NCI-H2081 (cell line): Measurements from ENCODE around the gene SLCO6A1.

Experiments
- DNase-seq, 2 experiments: peaks; one replicate each; lab custom pipeline; 2025; lab: John Stamatoyannopoulos, UW

The SLCO6A1 gene

DNA sequence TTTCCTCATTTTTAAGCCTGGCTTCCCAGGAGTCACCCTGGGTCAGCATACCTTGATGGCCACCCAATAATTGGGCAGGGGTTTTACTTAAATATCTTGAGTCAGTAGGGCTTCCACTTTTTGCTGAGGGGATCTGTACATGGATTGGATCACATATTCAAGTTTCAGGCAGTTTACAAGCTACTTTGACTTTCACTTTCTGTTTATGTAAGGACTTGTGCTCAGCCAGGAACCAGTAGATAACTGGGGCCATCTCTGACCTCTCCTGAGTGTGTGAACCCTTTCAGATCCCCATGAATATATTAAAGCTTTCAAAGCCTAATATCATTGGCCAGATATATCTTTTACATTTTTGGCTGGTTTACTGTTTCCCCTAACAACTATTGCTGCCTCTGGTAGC is 45.1 kb downstream of the SLCO6A1 start:
- no peak for DNase-seq

DNA sequence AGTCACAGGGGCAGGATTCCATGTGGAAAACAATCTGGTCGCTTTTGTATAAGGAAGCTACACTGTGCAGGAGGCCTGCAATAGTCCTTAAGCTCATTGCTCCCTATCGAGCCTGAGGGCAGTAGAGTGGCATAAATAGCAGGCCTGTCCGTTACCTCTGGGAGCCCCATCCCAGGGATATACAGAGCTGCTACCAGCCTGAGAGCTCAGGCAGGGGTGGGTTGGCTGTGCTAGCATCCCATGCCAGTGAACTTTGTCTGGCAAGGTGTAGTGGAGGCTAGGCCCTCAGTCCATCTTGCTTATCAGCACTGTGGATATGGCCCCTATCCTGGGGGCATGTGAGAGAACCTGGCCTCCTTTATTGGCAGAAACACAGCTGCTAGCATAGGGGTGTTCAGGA is 47.7 kb downstream of the SLCO6A1 start:
- no peak for DNase-seq

DNA sequence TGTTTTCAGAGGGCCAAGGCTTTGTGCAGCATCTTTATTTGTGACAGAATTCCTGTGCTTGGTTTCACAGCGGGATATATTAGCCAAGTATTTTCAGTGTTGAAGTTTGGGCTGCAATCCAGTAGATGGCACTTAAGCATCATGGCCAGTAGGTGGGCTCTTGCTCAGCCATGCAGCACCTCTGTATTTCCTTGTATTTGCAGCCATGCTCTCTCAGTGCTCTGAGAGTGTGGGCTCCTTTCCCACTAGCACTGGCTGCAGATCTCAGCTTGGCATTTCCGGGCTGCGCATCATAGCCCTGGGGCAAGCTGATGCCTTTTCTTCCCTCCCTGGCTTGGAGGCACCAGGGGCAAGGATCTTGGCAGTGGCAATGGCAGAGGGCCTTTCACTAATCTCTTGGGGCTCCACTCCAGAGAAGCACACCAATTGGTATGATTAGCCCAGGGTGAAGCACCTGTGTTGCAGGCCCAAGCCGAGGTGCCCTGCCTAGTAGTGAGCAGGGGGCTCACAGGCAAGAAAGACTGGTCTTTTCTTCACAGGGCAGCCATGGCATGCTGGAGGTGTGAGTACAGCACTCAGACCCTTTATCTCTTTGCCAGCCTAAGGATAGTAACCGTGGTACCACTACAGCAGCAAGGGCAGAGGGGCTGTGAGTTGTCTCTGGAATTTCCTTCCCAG is 48.3 kb downstream of the SLCO6A1 start:
- no peak for DNase-seq

DNA sequence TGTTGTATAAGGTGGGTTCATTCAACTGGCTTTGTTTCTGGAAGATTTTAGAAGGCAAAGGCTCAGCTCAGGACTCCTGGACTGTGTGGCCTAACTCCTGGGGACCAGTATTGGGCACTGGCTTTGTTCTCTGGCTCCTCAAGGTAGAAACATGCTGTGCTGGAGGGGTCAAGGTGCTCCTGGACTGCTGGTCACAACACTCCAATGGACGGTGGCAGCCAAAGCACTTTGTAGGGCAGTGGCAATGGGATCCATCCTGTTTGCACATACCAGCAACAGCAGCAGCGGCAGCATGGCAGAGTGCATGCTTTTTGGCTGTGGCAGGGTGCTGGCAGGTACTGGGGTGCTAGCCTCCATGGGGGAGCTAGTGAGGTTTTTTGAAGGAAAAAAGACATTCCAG is 65.3 kb downstream of the SLCO6A1 start:
- no peak for DNase-seq

DNA sequence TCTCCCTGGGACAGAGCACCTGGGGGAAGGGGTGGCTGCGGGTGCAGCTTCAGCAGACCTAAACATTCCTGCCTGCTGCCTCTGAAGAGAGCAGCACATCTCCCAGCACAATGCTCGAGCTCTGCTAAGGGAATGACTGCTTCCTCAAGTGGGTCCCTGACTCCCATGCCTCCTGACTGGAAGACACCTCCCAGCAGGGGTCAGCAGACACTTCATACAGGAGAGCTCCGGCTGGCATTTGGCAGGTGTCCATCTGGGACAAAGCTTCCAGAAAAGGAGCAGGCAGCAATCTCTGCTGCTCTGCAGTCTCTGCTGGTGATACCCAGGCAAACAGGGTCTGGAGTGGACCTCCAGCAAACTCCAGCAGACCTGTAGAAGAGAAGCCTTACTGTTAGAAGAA is 77.2 kb downstream of the SLCO6A1 start:
- DNase-seq = no peak

DNA sequence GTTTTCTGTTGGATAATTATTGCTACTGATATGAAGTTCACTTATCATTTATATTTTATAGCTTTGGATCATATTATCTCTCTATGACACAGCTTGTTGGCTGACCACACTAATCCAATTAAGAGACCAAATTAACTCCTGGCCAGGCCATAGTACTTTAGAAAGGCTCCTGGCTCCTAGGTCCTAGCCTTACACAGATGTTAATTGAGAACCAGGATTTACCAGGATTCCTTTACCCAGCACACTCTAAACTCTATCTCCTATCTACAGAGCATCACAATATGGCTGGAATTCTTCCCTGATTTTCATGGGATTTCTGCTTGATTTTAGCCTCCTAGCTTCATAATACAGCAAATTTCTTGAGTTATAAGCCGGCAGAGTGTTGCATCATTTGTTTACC is 80.3 kb downstream of the SLCO6A1 start:
- no peak for DNase-seq

DNA sequence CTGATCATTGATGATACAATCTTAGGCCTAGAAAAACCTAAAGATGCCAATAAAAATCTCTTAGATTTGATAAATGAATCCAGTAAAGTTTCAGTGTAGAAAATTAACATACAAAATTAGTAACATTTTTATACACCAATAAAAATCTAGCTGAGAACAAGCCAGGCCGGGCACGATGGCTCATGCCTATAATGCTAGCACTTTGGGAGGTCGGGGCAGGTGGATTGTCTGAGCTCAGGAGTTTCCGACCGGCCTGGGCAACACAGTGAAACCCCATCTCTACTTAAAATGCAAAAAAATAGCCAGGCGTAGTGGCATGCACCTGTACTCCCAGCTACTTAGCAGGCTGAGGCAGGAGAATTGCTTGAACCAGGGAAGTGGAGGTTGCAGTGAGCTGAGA is 84.4 kb downstream of the SLCO6A1 start:
- DNase-seq = no peak

DNA sequence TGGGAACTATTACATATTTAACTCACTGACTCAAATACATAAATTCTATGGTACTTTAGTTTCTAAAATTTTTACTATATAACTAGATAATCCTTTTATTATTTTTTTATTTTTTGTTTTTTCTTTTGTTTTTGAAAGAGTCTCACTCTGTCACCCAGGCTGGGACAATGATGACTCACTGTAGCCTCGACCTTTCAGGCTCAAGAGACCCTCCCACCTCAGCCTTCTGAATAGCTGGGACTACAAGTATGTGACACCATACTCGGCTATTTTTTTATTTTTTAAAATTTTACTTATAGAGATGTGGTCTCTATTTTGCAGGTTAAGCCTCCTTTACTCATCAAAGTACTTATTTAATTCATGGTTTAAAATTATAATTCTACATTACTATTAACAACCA is 110.6 kb downstream of the SLCO6A1 start:
- DNase-seq = no peak

DNA sequence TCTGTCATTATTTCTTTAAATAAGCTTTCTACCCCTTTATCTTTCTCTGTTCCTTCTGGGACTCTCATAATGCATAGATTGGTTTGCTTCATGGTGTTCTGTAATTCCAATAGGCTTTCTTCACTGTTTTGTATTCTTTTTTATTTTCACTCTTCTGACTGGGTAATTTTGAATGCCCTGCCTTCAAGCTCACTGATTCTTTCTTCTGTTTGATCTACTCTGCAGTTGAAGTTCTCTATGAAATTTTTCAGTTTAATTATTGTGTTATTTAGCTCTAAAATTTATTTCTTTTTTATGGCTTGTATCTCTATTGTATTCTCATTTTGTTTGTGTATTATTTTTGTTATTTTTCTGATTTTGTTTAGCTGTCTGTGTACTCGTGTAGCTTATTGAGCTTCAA is 113.4 kb downstream of the SLCO6A1 start:
- DNase-seq = no peak

DNA sequence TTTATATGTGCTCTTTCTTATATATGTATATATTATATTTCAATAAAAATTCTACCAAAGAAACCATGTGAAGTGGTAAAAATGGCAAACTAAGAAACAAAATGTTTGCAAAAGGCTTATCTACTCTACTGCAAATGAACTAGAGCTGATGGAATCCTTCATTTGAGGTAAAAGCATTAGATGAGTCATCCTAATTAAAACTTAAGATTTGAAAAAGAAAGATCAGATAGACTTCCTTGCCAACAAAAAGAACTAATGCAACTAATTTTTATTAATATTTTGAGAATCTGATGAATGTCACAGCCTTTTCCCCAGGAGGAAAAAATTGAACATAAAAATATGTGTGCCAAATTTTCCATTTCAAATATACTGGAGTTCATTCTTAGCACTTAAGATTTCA is 118.6 kb downstream of the SLCO6A1 start:
- no peak for DNase-seq

DNA sequence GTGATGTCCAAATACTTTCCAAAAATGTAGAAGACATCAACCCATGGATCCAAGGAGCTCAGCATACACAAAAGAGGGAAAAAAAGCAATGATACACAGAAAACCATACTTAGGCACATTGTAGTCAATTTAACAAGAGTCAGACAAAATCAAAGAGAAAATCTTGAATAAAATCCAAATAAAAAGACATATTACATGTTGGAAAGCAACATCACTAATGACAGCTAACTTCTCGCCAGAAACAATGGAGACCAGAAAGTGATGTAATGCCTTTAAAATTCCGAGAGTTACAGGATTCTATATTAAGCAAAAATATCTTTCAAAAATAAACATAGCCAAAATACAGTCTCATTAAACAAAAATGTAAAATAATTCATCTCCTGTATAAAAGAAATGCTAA is 122.9 kb downstream of the SLCO6A1 start:
- no peak for DNase-seq

DNA sequence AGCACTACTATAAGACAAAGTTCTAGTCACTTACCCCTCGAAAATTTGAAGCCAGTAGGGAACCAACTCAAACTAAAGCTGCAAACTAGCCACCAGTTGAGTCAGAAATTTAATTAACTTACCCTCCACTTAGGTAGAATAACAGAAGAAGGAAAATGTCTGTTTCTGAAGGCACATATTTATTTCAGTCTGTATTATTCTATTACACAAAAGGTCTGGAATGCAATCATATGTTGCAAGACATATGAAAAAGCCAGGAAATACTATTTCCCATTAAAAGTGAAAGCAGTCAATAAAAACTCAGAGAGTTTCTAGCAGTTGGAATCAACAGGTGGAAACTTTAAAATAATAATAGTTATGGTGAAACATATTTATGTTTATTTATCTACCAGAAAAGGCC is 123.5 kb downstream of the SLCO6A1 start:
- DNase-seq = no peak

DNA sequence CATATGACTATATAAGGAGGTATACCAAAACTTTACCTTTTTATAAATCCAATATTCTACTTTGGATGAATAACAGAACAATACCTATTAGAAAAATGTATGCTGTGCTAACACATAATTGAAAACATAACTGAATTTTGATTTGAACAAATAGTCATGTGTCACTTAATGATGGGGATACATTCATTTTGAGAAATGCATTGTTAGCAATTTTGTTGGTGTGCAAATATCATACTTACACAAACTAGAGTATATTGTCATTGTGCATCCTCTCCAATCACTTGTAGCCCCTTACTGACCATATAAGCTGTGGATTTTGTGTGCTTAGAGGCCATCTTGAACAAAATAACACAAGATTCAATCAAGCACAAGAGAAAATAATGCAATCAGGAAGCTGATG is 130.4 kb downstream of the SLCO6A1 start:
- no peak for DNase-seq

DNA sequence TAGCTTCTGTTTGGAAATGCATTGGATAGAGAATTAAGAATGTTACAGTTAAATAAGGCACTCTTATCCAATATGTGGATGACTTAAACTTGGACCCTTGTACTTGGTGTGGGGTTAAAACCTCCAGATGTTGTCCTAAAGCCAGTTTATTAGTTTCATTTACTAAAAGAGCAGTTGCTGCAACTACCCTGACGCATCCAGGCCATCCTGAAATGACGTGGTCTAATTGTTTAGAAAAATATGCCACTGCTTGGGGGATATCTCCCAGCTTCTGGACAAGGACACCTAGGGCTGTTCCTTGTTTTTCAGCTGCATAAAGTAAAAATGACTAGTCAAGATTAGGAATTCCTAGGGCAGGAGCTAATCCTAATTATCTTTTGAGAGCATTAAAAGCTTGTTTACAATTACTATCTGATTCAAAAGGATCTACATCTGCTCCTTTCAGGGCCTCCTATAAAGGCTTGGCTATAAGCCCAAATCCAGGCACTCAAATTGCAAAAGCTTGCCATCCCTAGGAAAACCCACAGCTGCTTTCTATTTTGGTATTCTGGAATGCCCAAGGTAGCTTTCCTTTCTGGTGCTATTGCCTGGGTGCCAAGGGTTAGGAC is 157.0 kb downstream of the SLCO6A1 start:
- peak; percentile 3 to 51 for DNase-seq

DNA sequence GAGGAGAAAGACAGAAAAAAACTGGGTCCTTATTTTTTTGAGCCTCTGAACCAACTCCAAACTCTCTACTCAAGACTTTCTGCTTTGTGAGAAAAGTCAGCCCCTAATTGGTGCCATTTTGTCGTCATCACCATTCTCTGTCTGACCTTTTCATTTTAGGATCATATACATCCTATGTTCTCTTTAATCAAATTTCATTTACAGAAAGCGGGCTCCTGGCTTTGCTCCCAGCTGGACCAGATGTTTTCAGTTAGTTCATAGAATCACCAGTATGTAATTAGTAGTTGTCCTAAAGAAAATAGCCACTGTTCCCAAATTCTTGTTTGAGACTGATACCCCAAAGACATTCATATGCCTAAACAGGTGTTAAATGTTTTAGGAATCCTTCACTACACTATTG is 174.1 kb downstream of the SLCO6A1 start:
- no peak for DNase-seq
